ENCODE data around the gene BHLHA15. TPM values are rescaled to one million over a fixed set of nuclear protein-coding genes. Genes with fewer than 3 reads are reported as not detected.
"Not testable (repeated sequence)": the region's sequence is repeated elsewhere in the genome, so short reads cannot be mapped to it uniquely, and the experiment has no call there.

The BHLHA15 gene
- total RNA-seq, 3 donors from 2014 or later = 1.3 to 2.8 TPM; not detected in 1

DNA sequence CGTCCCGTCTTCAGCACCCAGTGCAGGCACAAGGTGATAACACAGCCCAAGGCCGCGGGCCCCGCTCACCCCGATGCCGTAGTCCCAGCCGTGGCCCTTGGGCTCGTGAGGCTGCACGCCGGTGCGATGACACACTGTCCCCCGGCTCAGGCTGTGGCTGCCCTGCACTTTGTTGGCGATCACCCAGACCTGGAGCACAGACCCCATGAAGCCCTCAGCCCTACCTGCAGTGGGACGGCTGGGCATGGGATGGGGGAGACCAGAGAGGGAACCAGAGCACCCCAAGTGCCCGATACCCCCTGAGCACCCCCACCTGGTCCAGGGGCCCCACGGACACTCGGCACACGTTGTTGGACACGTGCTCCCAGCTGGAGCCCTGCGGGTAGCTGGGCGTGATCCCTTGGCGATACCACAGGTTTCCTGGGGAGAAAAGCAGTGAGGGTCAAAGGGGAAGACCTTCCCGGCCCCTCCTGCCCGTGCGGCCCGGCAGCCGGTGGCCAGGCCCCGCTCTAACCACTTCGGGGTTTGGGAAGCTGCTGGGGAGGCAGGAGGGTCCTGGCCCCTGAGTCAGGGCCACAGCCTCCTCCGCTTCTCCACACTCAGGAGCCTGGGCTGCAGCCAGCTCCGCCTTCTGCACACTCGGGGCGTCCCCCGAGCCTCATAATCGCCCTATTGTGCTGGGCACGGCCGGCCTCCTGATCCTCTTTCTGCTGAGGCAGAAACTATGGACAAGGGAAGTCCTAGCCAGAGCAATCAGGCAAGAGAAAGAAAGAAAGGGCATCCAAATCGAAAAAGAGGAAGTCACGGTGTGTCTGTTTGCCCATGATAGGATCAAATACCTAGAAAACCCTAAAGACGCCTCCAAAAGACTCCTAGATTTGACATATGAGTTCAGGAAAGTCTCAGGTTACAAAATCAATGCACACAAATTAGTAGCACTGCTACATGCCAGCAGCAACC lies 6.7 kb downstream of the BHLHA15 start:
- TF ChIP-seq, protein P1, sequence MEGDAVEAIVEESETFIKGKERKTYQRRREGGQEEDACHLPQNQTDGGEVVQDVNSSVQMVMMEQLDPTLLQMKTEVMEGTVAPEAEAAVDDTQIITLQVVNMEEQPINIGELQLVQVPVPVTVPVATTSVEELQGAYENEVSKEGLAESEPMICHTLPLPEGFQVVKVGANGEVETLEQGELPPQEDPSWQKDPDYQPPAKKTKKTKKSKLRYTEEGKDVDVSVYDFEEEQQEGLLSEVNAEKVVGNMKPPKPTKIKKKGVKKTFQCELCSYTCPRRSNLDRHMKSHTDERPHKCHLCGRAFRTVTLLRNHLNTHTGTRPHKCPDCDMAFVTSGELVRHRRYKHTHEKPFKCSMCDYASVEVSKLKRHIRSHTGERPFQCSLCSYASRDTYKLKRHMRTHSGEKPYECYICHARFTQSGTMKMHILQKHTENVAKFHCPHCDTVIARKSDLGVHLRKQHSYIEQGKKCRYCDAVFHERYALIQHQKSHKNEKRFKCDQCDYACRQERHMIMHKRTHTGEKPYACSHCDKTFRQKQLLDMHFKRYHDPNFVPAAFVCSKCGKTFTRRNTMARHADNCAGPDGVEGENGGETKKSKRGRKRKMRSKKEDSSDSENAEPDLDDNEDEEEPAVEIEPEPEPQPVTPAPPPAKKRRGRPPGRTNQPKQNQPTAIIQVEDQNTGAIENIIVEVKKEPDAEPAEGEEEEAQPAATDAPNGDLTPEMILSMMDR (IDR thresholded peaks at IDR 0.05) = no peak
- DNase-seq (peak in 2 of 3 donors; percentile 21 to 57), ATAC-seq (no peak)
- H3K9me3 ChIP-seq = no peaks in the 10 kb centered on the region
- no peaks in the 10 kb centered on the region for H3K4me1 ChIP-seq (ENCODE audit: low read depth)
- intact Hi-C loops (cut with DNase I, micrococcal nuclease) = no loop called here
- H3K4me3 ChIP-seq = no peak overlapping the region
- H3K36me3 ChIP-seq (ENCODE audit: low read depth) = no peaks in the 10 kb centered on the region

DNA sequence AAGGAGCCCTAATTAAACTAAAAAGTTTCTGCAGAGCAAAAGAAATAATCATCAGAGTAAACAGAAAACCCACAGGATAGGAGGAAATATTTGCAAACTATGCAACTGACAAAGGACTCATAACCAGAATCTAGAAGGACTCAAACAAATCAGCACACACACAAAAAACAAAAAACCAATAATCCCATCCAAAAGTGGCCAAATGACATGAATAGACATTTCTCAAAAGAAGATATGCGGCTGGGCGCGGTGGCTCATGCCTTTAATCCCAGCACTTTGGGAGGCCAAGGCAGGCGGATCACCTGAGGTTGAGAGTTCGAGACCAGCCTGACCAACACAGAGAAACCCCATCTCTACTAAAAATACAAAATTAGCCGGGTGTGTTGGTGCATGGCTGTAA lies 8.1 kb downstream of the BHLHA15 start:
- DNase-seq = peak in 1 of 3 donors; percentile 8
- H3K9me3 ChIP-seq; ATAC-seq; H3K4me3 ChIP-seq; H3K36me3 ChIP-seq (ENCODE audit: low read depth); H3K4me1 ChIP-seq (ENCODE audit: low read depth); intact Hi-C loops (cut with DNase I, micrococcal nuclease): not testable (repeated sequence)

DNA sequence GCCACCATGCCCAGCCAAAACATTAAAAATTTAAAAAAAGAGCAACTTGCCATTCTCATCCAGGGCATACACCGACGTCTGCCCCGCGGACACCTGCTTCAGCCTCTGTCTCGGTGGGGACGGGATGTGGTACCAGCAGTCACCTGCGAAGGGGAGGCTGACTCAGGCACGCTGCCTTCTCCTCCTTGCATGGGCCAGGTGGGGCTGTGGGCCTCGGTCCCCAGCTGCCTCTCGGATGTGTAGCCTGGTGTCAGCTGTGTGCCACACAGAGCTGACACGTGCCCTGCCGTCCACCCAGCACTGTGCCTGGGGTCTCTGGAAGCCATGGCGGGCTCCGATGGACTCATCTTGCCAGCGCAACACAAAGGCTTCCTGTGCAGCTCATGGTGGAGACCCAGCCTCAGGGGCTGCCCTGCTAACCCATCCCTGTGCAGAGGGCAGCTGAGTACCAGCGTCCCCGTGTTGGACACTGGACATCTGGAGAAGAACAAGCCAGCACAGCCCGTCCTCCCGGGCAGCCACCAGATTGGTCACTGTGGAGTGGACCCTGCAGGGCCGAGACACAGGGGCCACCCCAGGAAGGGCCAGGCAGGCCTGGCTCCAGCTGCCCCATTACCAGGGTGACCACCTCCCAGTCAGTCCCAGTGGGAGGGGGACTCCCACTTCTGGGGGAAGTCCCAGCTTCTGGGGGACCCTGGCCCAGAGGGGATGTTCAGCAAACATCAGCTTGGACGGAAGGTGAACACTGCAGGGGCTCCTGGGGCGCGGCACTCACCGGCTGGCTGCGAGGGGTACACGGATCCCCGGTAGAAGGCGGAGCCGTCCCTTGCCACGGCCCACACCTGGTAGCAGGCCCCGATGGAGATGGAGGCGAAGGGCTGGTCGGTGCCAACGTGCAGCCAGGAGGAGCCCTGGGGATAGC lies 10.6 kb downstream of the BHLHA15 start:
- no peaks in the 10 kb centered on the region for H3K36me3 ChIP-seq (ENCODE audit: low read depth)
- no peak for ATAC-seq
- H3K4me1 ChIP-seq (ENCODE audit: low read depth) = no peaks in the 10 kb centered on the region
- DNase-seq = peak in 2 of 3 donors; percentile 16 to 52
- no peak overlapping the region for H3K4me3 ChIP-seq
- no peaks in the 10 kb centered on the region for H3K9me3 ChIP-seq
- intact Hi-C loops (cut with DNase I, micrococcal nuclease) = no loop called here
- TF ChIP-seq, protein P1 (IDR thresholded peaks at IDR 0.05) = no peak

DNA sequence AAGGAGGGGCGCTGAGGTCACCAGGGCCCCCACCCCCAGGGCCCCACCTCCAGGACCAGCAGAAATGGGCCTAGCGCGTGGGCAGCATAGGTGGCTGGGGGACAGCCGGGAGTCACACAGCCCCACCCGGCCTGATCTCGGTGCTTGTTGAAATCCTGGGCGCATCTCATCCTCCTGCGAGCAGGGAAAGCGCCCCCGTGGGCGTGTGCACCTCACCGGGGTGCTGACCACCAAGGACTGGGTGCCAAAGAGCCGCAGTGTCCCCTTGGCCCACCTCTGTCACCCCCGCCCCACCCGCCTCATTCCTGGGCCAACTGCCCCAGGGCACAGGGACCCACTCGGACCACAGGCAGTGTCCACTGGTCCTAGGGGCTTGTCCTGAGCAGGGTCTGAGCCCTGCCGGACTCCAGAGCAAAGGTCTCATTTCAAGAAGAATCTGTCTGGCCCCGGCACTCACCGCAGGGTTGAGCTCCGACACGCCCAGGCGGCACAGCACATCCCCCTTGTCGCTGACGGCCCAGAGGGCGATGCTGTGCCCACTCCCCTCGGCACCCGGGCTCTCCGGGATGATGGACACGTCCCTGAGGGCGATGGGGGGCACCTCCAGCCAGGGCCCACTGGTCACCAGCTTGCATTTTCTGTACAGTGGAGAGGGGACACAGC lies 11.4 kb downstream of the BHLHA15 start:
- intact Hi-C loops (cut with DNase I, micrococcal nuclease) = no loop called here
- ATAC-seq (no peak), DNase-seq (peak in 2 of 3 donors; percentile 19 to 41)
- Histone ChIP-seq H3K9me3 (no peaks in the 10 kb centered on the region), H3K36me3 (ENCODE audit: low read depth) (no peaks in the 10 kb centered on the region), H3K4me3 (no peak overlapping the region), H3K4me1 (ENCODE audit: low read depth) (no peaks in the 10 kb centered on the region)
- TF ChIP-seq, protein P1 (IDR thresholded peaks at IDR 0.05) = no peak

DNA sequence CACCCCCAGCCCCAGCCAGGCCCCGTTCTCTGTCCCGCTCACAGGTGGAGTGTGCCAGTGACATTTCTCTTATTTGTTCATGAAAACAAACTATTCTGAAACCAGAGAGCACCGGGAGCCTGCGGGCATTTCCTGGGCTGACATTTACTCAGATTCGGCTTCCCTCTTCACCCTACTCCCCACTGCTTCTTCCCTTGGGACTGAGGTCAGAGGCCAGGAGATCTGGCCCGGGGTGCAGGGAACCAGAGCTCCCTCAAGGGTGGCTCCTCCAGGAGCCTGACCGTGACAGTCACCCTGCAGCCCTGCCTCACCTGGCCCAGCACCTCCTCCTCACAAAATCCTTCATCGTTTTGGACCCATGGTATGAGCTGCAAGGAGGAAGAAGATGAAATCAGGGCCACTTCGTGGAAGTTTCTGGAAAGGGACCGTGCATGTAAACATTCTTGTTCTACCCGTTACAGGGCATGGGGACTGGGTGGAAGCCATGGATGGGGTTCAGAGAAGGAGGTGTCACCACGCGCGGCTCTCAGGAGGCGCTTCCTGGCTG lies 12.2 kb downstream of the BHLHA15 start:
- Histone ChIP-seq H3K9me3 (no peaks in the 10 kb centered on the region), H3K36me3 (ENCODE audit: low read depth) (no peaks in the 10 kb centered on the region), H3K4me1 (ENCODE audit: low read depth) (no peaks in the 10 kb centered on the region), H3K4me3 (no peak overlapping the region)
- DNase-seq (peak in 2 of 3 donors; percentile 12 to 13), ATAC-seq (no peak)
- intact Hi-C loops (cut with DNase I, micrococcal nuclease) = no loop called here
- TF ChIP-seq, protein P1 (IDR thresholded peaks at IDR 0.05) = no peak
